ENCODE measurements around the gene HRK. TPM values are rescaled to one million over a fixed set of nuclear protein-coding genes. Genes with fewer than 3 reads are reported as not detected.

The HRK gene
- total and polyA plus RNA-seq, 2 of the 4 experiments (the other 2 are of a cell fraction), result not detected

DNA sequence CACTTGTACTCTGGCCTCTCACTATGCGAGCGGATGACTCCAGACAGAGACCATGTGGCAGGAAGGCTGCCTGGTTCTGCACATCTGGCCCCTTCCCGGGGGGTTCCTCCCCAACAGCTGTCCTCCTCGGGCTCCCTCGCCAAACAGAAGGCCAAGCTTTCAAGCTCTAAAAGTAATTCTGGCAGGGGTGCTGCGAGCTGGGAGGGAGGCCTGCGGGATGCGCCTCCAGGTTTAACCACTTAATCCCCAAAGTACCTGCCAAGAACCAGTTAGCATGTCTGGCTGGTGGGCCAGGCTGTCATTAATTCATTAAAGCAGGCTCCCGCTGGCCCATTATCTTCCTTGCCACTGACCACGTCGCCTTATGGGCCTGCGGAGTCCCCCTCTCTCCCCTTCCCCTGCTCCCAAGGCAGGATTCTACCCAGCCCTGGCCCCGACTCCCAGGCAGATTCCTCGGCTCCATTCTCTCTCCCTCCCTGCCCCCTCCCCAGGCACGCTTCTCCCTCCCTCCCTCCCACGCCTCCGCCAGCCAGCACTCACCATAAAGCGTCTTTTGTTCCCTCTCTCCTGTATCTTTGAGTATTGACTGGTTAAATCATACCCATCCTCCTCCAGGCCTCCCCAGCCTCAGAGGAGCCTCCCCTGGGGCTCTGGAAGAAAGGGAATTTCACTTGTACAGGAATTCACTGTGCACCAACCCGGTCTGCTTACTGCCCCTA is 4.9 kb downstream of the HRK start:
- no peak overlapping the region for H2AK9ac ChIP-seq (replicated peaks; ENCODE audit: low read depth, low read length, poor library complexity)
- BruUV-seq (replicated peaks), result no TSS peak
- 0 out of 2 replicates have a peak, but pooled peaks cover 8% of the 10 kb centered on the region for H4K20me1 ChIP-seq (ENCODE audit: insufficient read depth, low read length)
- 0% methylated on average over 1 of the region's 19 CpGs; no CpG with 5 or more reads in 1 of the 2 experiments for WGBS, 2 experiments (ENCODE audit: extremely low coverage in 2 of 2, insufficient read length in 1 of 2)
- TF ChIP-seq CHD1 (IDR thresholded peaks at IDR 0.05; ENCODE audit: low read depth, low read length), result no peak
- no peak for TF ChIP-seq BHLHE40 (IDR thresholded peaks at IDR 0.05; ENCODE audit: low read depth, low read length)
- no peak for TF ChIP-seq MAZ (IDR thresholded peaks at IDR 0.05; ENCODE audit: borderline replicate concordance, low read depth, low read length)
- no peak for TF ChIP-seq MAFK (IDR thresholded peaks at IDR 0.05; ENCODE audit: low read depth, low read length)
- no peak overlapping the region for H4K8ac ChIP-seq (ENCODE audit: low read depth in 2 of 2, low read length in 2 of 2)
- no peaks in the 10 kb centered on the region for H3K79me1 ChIP-seq (ENCODE audit: low read depth in 1 of 2, low read length in 2 of 2)
- H3K56ac ChIP-seq (ENCODE audit: extremely low read depth, insufficient read depth, low read length), result no peak overlapping the region
- H2AFZ ChIP-seq (replicated peaks; ENCODE audit: low read length, poor library complexity), result no peak overlapping the region
- ChIA-PET POLR2A (ENCODE audit: unreplicated experiment) (no interaction called here), CTCF (interaction anchor here (0.6 kb wide), 1 partner anchor 10 kb away, joined by 3 read pairs; no protein-coding TSS in a partner anchor)
- H2BK120ac ChIP-seq (ENCODE audit: low read depth, low read length), result no peak overlapping the region
- H3K4ac ChIP-seq (ENCODE audit: low read depth, low read length), result no peak overlapping the region
- H2AK5ac ChIP-seq (ENCODE audit: low read depth, low read length), result no peak overlapping the region
- H3K36me3 ChIP-seq (ENCODE audit: control insufficient read depth, insufficient read depth, low read length), result no peaks in the 10 kb centered on the region
- H3K9me3 ChIP-seq (ENCODE audit: control insufficient read depth, insufficient read depth, low read length), result peaks cover 5% of the 10 kb centered on the region
- H3K18ac ChIP-seq (ENCODE audit: low read depth, low read length), result no peak overlapping the region
- H3K27ac ChIP-seq (ENCODE audit: insufficient read depth, low read length), result no peak overlapping the region
- H2BK5ac ChIP-seq (ENCODE audit: low read depth, low read length, poor library complexity, severe bottlenecking), result no peak overlapping the region
- no peak overlapping the region for H2BK15ac ChIP-seq (ENCODE audit: low read depth, low read length)
- in situ Hi-C loops (cut with MboI; ENCODE audit: low sequenced_read_pairs), result no loop called here
- H3K9ac ChIP-seq (ENCODE audit: low read depth, low read length), result no peak overlapping the region
- intact Hi-C loops (cut with micrococcal nuclease), result no loop called here
- H3K4me2 ChIP-seq (ENCODE audit: low read depth, low read length), result no peak overlapping the region
- dilution Hi-C loops (cut with HindIII; ENCODE audit: low sequenced_read_pairs, unreplicated experiment), result no loop called here
- ATAC-seq (ENCODE audit: low read depth) (no peak), DNase-seq (no peak)
- H2BK20ac ChIP-seq (ENCODE audit: low read depth, low read length), result no peak overlapping the region
- H4K5ac ChIP-seq (ENCODE audit: low read depth, low read length), result no peak overlapping the region
- H3K4me1 ChIP-seq (ENCODE audit: control insufficient read depth, insufficient read depth, low read length), result no peaks in the 10 kb centered on the region
- no peak overlapping the region for H4K91ac ChIP-seq (ENCODE audit: insufficient read depth, low read depth, low read length)
- no peak overlapping the region for H3K14ac ChIP-seq (replicated peaks; ENCODE audit: low read depth, low read length)
- peaks cover 61% of the 10 kb centered on the region for H3K27me3 ChIP-seq (ENCODE audit: control insufficient read depth, insufficient read depth, low read length)
- H3K9me1 ChIP-seq (ENCODE audit: insufficient read depth, low read length), result no peaks in the 10 kb centered on the region
- no peak overlapping the region for H3K23ac ChIP-seq (ENCODE audit: low read depth, low read length)
- H3K4me3 ChIP-seq (ENCODE audit: insufficient read depth, low read depth, low read length), result no peak overlapping the region

Measured in IMR-90 (cell line).